ENCODE results near the gene RRP8.

DNA sequence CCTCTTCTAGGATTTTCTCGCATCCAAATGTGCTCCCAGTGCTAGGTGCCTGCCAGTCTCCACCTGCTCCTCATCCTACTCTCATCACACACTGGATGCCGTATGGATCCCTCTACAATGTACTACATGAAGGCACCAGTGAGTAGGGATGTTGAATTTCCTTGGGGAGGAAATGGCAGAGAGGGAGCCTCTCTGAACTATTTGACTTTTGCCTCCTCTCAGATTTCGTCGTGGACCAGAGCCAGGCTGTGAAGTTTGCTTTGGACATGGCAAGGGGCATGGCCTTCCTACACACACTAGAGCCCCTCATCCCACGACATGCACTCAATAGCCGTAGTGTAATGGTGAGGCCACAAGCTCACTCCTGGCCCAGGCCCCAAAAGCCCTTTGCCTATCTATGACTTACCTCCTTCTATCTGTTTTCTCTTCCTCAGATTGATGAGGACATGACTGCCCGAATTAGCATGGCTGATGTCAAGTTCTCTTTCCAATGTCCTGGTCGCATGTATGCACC lies 6.1 kb upstream of the RRP8 start:
- no peak for TF ChIP-seq ZFP30 (CRISPR knock-in tag; IDR thresholded peaks at IDR 0.05)
- TF ChIP-seq, protein P1, sequence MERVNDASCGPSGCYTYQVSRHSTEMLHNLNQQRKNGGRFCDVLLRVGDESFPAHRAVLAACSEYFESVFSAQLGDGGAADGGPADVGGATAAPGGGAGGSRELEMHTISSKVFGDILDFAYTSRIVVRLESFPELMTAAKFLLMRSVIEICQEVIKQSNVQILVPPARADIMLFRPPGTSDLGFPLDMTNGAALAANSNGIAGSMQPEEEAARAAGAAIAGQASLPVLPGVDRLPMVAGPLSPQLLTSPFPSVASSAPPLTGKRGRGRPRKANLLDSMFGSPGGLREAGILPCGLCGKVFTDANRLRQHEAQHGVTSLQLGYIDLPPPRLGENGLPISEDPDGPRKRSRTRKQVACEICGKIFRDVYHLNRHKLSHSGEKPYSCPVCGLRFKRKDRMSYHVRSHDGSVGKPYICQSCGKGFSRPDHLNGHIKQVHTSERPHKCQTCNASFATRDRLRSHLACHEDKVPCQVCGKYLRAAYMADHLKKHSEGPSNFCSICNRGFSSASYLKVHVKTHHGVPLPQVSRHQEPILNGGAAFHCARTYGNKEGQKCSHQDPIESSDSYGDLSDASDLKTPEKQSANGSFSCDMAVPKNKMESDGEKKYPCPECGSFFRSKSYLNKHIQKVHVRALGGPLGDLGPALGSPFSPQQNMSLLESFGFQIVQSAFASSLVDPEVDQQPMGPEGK (CRISPR knock-in tag; IDR thresholded peaks at IDR 0.05; ENCODE audit: borderline replicate concordance): no peak
- no peak for TF ChIP-seq ZFP3 (CRISPR knock-in tag; IDR thresholded peaks at IDR 0.05)
- TF ChIP-seq ZNF565 (CRISPR knock-in tag; conservative IDR thresholded peaks at IDR 0.05; ENCODE audit: low read depth): no peak
- TF ChIP-seq ZC3H10 (CRISPR knock-in tag; IDR thresholded peaks at IDR 0.05): no peak
- no peak for TF ChIP-seq GLIS3 (CRISPR knock-in tag; IDR thresholded peaks at IDR 0.05)
- TF ChIP-seq RARB (CRISPR knock-in tag; IDR thresholded peaks at IDR 0.05): no peak
- TF ChIP-seq, protein P2, sequence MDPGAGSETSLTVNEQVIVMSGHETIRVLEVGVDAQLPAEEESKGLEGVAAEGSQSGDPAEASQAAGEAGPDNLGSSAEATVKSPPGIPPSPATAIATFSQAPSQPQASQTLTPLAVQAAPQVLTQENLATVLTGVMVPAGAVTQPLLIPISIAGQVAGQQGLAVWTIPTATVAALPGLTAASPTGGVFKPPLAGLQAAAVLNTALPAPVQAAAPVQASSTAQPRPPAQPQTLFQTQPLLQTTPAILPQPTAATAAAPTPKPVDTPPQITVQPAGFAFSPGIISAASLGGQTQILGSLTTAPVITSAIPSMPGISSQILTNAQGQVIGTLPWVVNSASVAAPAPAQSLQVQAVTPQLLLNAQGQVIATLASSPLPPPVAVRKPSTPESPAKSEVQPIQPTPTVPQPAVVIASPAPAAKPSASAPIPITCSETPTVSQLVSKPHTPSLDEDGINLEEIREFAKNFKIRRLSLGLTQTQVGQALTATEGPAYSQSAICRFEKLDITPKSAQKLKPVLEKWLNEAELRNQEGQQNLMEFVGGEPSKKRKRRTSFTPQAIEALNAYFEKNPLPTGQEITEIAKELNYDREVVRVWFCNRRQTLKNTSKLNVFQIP (CRISPR knock-in tag; IDR thresholded peaks at IDR 0.05; ENCODE audit: borderline replicate concordance, low read depth): no peak
- no peak for TF ChIP-seq OSR1 (CRISPR knock-in tag; IDR thresholded peaks at IDR 0.05)
- TF ChIP-seq ARNTL (CRISPR knock-in tag; IDR thresholded peaks at IDR 0.05; ENCODE audit: borderline replicate concordance, low read depth): no peak
